GM23338 (cell line): ENCODE results near the gene PCBP3. TPM values are rescaled to one million over a fixed set of nuclear protein-coding genes. Genes with fewer than 3 reads are reported as not detected.

Experiments
- ATAC-seq: fragments of 200-7000 bp; cut with Tn5 transposase; 3 replicates; pipeline ENCODE4 v1.9.1; 2020
- DNase-seq: peaks from one replicate; pipeline ENCODE4 v3.0.0-alpha.2; 2015; ENCODE audit warnings: low spot score
- H2AFZ ChIP-seq: fragments of 200-600 bp; sonication (generic); 2 replicates; pipeline ENCODE4 v1.8.0; 2016; ENCODE audit warnings: antibody characterized with exemption, mild to moderate bottlenecking, moderate library complexity
- H3F3A ChIP-seq: fragments of 200-600 bp; sonication (generic); replicated peaks from 2 replicates; pipeline ENCODE4 v1.8.0; 2017; ENCODE audit warnings: antibody characterized with exemption, mixed run types, low read depth
- H3K27ac ChIP-seq: fragments of 200-600 bp; sonication (generic); 2 replicates; pipeline ENCODE4 v1.6.1; 2016; ENCODE audit warnings: low read depth
- H3K27me3 ChIP-seq: fragments of 200-600 bp; sonication (generic); 2 replicates; pipeline ENCODE4 v1.8.0; 2016; ENCODE audit warnings: mild to moderate bottlenecking, mixed run types, moderate library complexity; ENCODE audit not compliant: insufficient read depth
- H3K36me3 ChIP-seq: fragments of 200-600 bp; sonication (generic); 2 replicates; pipeline ENCODE4 v1.8.0; 2016; ENCODE audit warnings: mild to moderate bottlenecking; ENCODE audit not compliant: insufficient read depth
- H3K4me1 ChIP-seq: fragments of 200-600 bp; sonication (generic); 2 replicates; pipeline ENCODE4 v1.8.0; 2016; ENCODE audit warnings: mild to moderate bottlenecking, moderate library complexity; ENCODE audit not compliant: insufficient read depth
- H3K4me2 ChIP-seq: fragments of 200-600 bp; sonication (generic); 2 replicates; pipeline ENCODE4 v1.7.1; 2017; ENCODE audit warnings: mixed run types
- H3K4me3 ChIP-seq: fragments of 200-600 bp; sonication (generic); 2 replicates; pipeline ENCODE4 v1.6.1; 2016; ENCODE audit warnings: mixed run types
- H3K79me2 ChIP-seq: fragments of 200-600 bp; sonication (generic); replicated peaks from 2 replicates; pipeline ENCODE4 v1.8.0; 2017; ENCODE audit warnings: mild to moderate bottlenecking; ENCODE audit not compliant: insufficient read depth
- H3K9me2 ChIP-seq: fragments of 200-600 bp; sonication (generic); 2 replicates; pipeline ENCODE4 v1.8.0; 2017; ENCODE audit not compliant: insufficient read depth
- H4K20me1 ChIP-seq: fragments of 200-600 bp; sonication (generic); replicated peaks from 2 replicates; pipeline ENCODE4 v1.8.0; 2017; ENCODE audit warnings: mild to moderate bottlenecking; ENCODE audit not compliant: insufficient read depth
- H3K27ac Mint-ChIP-seq: 2 replicates; pipeline ENCODE4 v1.8.0; 2020; ENCODE audit warnings: inconsistent platforms, mild to moderate bottlenecking, moderate library complexity, mixed read lengths
- H3K27me3 Mint-ChIP-seq: 3 replicates; pipeline ENCODE4 v1.8.0; 2022; ENCODE audit warnings: low read depth, mild to moderate bottlenecking, moderate library complexity, mixed read lengths, inconsistent platforms; ENCODE audit not compliant: insufficient read depth, poor library complexity
- H3K36me3 Mint-ChIP-seq: 3 replicates; pipeline ENCODE4 v1.8.0; 2021; ENCODE audit warnings: low read depth, mild to moderate bottlenecking, inconsistent platforms, moderate library complexity, mixed read lengths
- H3K4me1 Mint-ChIP-seq: 3 replicates; pipeline ENCODE4 v1.8.0; 2020; ENCODE audit warnings: mild to moderate bottlenecking, inconsistent platforms, mixed read lengths
- H3K4me3 Mint-ChIP-seq: 3 replicates; pipeline ENCODE4 v1.8.0; 2021; ENCODE audit warnings: moderate library complexity, mild to moderate bottlenecking, inconsistent platforms, mixed read lengths
- H3K9me3 Mint-ChIP-seq: 3 replicates; pipeline ENCODE4 v1.8.0; 2020; ENCODE audit warnings: moderate library complexity, mild to moderate bottlenecking, inconsistent platforms, mixed read lengths
- CREB1 ChIP-seq: fragments of 250-450 bp; sonication (Bioruptor Pico); IDR thresholded peaks from 2 replicates; pipeline ENCODE4 v1.5.0; 2020; ENCODE audit warnings: low read depth, mild to moderate bottlenecking, moderate library complexity
- CTCF ChIP-seq, 2 experiments: fragments of 200-600 bp in 1 of 2; sonication (generic) in 1 of 2; conservative IDR thresholded peaks; 2 replicates each; pipeline versions ENCODE4 v1.5.1 to v1.6.1; 2016 to 2017; ENCODE audit warnings: antibody characterized with exemption in 2 of 2, low read depth in 2 of 2, mild to moderate bottlenecking in 2 of 2, moderate library complexity in 1 of 2
- ETS1 ChIP-seq: IDR thresholded peaks from 2 replicates; pipeline ENCODE4 v1.6.1; 2016; ENCODE audit warnings: antibody characterized with exemption
- EZH2 ChIP-seq: fragments of 200-600 bp; sonication (generic); IDR thresholded peaks from one replicate; pipeline ENCODE4 v1.8.0; 2017; ENCODE audit warnings: antibody characterized with exemption, mild to moderate bottlenecking, low read depth; ENCODE audit not compliant: unreplicated experiment
- EZH2phosphoT487 ChIP-seq: fragments of 200-600 bp; sonication (generic); IDR thresholded peaks from one replicate; pipeline ENCODE4 v1.8.1; 2018; ENCODE audit warnings: antibody characterized with exemption; ENCODE audit not compliant: unreplicated experiment
- JUNB ChIP-seq: IDR thresholded peaks from one replicate; pipeline ENCODE4 v1.6.1; 2016; ENCODE audit warnings: antibody characterized with exemption; ENCODE audit not compliant: unreplicated experiment
- NANOG ChIP-seq: IDR thresholded peaks from 2 replicates; pipeline ENCODE4 v1.6.1; 2016; ENCODE audit warnings: antibody characterized with exemption, borderline replicate concordance
- POLR2AphosphoS5 ChIP-seq: IDR thresholded peaks from 2 replicates; pipeline ENCODE4 v1.6.1; 2016; ENCODE audit warnings: antibody characterized with exemption, low read depth
- STAT1 ChIP-seq: IDR thresholded peaks from one replicate; pipeline ENCODE4 v1.6.1; 2016; ENCODE audit warnings: antibody characterized with exemption; ENCODE audit not compliant: unreplicated experiment
- ZNF114 ChIP-seq: fragments of 250-450 bp; sonication (Bioruptor Pico); IDR thresholded peaks from 2 replicates; pipeline ENCODE4 v1.5.0; 2020; ENCODE audit warnings: mild to moderate bottlenecking, moderate library complexity
- ZNF331 ChIP-seq: fragments of 250-450 bp; sonication (Bioruptor Pico); IDR thresholded peaks from 2 replicates; pipeline ENCODE4 v1.5.0; 2020; ENCODE audit warnings: low read depth, mild to moderate bottlenecking, moderate library complexity
- ZNF462 ChIP-seq: fragments of 250-450 bp; sonication (Bioruptor Pico); IDR thresholded peaks from 2 replicates; pipeline ENCODE4 v1.5.0; 2020; ENCODE audit warnings: mild to moderate bottlenecking, moderate library complexity
- polyA plus RNA-seq: library from polyadenylated mRNA; unstranded; fragments of >200 nt; fragmentation: Nextera tagmentation; extraction: Ambion mirVana; gene quantifications from 2 replicates; pipeline ENCODE4 v1.2.1, GENCODE V29; 2016
- total RNA-seq: library from RNA; depleted of rRNA; stranded (reverse); fragments of >200 nt; shearing (Covaris generic); gene quantifications from 2 replicates; pipeline ENCODE4 v1.2.3, GENCODE V29; 2014

Gene PCBP3
- total and polyA plus RNA-seq, 2 experiments from 2014 or later, result 7.1 to 9.1 TPM

GRCh38 chr21:45801989-45802388, 158.5 kb downstream of the PCBP3 start:
- no peak overlapping the region for H3K27ac ChIP-seq
- no peaks in the 10 kb centered on the region for H3K9me3 Mint-ChIP-seq
- H3K36me3 Mint-ChIP-seq, result no peaks in the 10 kb centered on the region
- TF ChIP-seq JUNB, result no peak
- H3K4me1 Mint-ChIP-seq, result peaks cover 3% of the 10 kb centered on the region; the same call in 2 of the 3 replicates
- H3K4me2 ChIP-seq, result no peak overlapping the region
- H3K27me3 ChIP-seq, result no peaks in the 10 kb centered on the region
- no peak for DNase-seq
- no peaks in the 10 kb centered on the region for H3K27me3 Mint-ChIP-seq
- H3K4me3 ChIP-seq, result no peak overlapping the region
- H3K9me2 ChIP-seq, result no peaks in the 10 kb centered on the region
- H2AFZ ChIP-seq, result no peak overlapping the region
- no peaks in the 10 kb centered on the region for H3K79me2 ChIP-seq
- H3K4me1 ChIP-seq, result no peaks in the 10 kb centered on the region
- ATAC-seq, result no peak
- H4K20me1 ChIP-seq, result no peaks in the 10 kb centered on the region
- H3K27ac Mint-ChIP-seq, result no peak overlapping the region
- H3K36me3 ChIP-seq, result no peaks in the 10 kb centered on the region
- no peaks in the 10 kb centered on the region for H3F3A ChIP-seq
- H3K4me3 Mint-ChIP-seq, result no peak overlapping the region

GRCh38 chr21:45802425-45802824, 158.9 kb downstream of the PCBP3 start:
- Histone ChIP-seq H3K27ac (no peak overlapping the region), H2AFZ (no peak overlapping the region), H3K27me3 (no peaks in the 10 kb centered on the region), H3K4me1 (no peaks in the 10 kb centered on the region), H3K79me2 (no peaks in the 10 kb centered on the region), H3K9me2 (no peaks in the 10 kb centered on the region), H3K4me2 (no peak overlapping the region), H3F3A (no peaks in the 10 kb centered on the region), H4K20me1 (no peaks in the 10 kb centered on the region), H3K4me3 (no peak overlapping the region), H3K36me3 (no peaks in the 10 kb centered on the region)
- DNase-seq, result no peak
- H3K36me3 Mint-ChIP-seq, result no peaks in the 10 kb centered on the region
- H3K9me3 Mint-ChIP-seq, result 0 out of 3 replicates have a peak, but pooled peaks cover 2% of the 10 kb centered on the region
- no peaks in the 10 kb centered on the region for H3K27me3 Mint-ChIP-seq
- no peak overlapping the region for H3K4me3 Mint-ChIP-seq
- H3K4me1 Mint-ChIP-seq, result peaks cover 3% of the 10 kb centered on the region; the same call in 2 of the 3 replicates
- no peak overlapping the region for H3K27ac Mint-ChIP-seq
- no peak for ATAC-seq
- TF ChIP-seq EZH2 (no peak), CTCF (conservative IDR thresholded peaks at IDR 0.05; ENCODE audit: low read depth in 2 of 2) (no peak), POLR2AphosphoS5 (no peak), STAT1 (no peak), CREB1 (CRISPR knock-in tag) (no peak), ZNF462 (CRISPR knock-in tag) (no peak), JUNB (no peak), ETS1 (no peak), ZNF114 (CRISPR knock-in tag) (no peak), ZNF331 (CRISPR knock-in tag) (no peak), EZH2phosphoT487 (no peak), NANOG (no peak)
